ENCODE measurements around the gene CLIP3. TPM values are rescaled to one million over a fixed set of nuclear protein-coding genes. Genes with fewer than 3 reads are reported as not detected.
A peak's percentile ranks its signal among the peaks of the same experiment; 100 is the strongest.

CLIP3 gene
- total and polyA plus RNA-seq, 2 of the 13 experiments (the other 11 are each of a cell fraction or from before 2014, with no cell fraction given): 0.15 to 1.2 TPM

DNA sequence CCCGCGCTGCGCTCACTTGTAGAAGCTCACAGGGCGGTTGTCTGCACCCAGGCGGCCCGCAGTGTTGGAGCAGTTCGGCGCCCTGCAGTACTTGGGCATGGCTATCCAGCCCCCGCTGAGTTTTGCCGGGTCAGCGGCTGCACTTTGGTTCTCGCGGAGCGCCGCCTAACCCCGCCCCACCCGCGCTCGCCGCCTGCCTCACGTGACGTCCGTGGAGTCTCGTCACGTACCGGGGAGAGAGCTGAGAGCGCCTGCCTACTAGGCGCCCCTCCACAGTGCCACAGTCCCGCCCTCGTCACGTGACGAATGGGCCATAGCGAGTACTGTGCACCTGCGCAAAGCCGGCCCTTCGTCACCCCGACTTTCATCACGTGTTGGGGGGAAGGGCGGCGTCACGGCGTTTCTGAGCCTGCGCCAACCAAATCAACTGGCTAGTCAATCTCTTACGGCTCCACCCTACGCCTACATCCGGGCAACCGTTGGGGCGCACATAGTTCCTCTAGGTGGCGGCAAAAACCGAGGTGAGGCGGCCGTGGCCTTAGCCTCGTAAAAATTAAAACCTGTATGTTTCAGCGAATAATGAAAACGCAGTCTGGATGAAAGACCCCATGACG, 21.6 kb upstream of the CLIP3 start, which contains the start of gene THAP8 (continued):
- TF ChIP-seq, protein P1, sequence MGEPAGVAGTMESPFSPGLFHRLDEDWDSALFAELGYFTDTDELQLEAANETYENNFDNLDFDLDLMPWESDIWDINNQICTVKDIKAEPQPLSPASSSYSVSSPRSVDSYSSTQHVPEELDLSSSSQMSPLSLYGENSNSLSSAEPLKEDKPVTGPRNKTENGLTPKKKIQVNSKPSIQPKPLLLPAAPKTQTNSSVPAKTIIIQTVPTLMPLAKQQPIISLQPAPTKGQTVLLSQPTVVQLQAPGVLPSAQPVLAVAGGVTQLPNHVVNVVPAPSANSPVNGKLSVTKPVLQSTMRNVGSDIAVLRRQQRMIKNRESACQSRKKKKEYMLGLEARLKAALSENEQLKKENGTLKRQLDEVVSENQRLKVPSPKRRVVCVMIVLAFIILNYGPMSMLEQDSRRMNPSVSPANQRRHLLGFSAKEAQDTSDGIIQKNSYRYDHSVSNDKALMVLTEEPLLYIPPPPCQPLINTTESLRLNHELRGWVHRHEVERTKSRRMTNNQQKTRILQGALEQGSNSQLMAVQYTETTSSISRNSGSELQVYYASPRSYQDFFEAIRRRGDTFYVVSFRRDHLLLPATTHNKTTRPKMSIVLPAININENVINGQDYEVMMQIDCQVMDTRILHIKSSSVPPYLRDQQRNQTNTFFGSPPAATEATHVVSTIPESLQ (CRISPR knock-in tag; conservative IDR thresholded peaks at IDR 0.05): no peak
- no peak for TF ChIP-seq MLXIP (CRISPR knock-in tag; IDR thresholded peaks at IDR 0.05; ENCODE audit: borderline replicate concordance)
- TF ChIP-seq TCF12 (IDR thresholded peaks at IDR 0.05): no peak
- peak; percentile 72; the same call in 1 of the 2 replicates for TF ChIP-seq TCF12 (CRISPR knock-in tag; IDR thresholded peaks at IDR 0.05)
- TF ChIP-seq CENPT (CRISPR knock-in tag; IDR thresholded peaks at IDR 0.05; ENCODE audit: low read depth): no peak
- peak; percentile 91 for TF ChIP-seq ZNF639 (CRISPR knock-in tag; conservative IDR thresholded peaks at IDR 0.05)
- no peak for TF ChIP-seq ZNF34 (CRISPR knock-in tag; IDR thresholded peaks at IDR 0.05; ENCODE audit: borderline replicate concordance)
- no peak for TF ChIP-seq ZNF558 (CRISPR knock-in tag; IDR thresholded peaks at IDR 0.05; ENCODE audit: borderline replicate concordance)
- TF ChIP-seq, protein P2, sequence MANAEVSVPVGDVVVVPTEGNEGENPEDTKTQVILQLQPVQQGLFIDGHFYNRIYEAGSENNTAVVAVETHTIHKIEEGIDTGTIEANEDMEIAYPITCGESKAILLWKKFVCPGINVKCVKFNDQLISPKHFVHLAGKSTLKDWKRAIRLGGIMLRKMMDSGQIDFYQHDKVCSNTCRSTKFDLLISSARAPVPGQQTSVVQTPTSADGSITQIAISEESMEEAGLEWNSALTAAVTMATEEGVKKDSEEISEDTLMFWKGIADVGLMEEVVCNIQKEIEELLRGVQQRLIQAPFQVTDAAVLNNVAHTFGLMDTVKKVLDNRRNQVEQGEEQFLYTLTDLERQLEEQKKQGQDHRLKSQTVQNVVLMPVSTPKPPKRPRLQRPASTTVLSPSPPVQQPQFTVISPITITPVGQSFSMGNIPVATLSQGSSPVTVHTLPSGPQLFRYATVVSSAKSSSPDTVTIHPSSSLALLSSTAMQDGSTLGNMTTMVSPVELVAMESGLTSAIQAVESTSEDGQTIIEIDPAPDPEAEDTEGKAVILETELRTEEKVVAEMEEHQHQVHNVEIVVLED (CRISPR knock-in tag; IDR thresholded peaks at IDR 0.05; ENCODE audit: borderline replicate concordance): peak; percentile 89
- TF ChIP-seq ZNF546 (CRISPR knock-in tag; conservative IDR thresholded peaks at IDR 0.05): peak; percentile 68; the same call in 1 of the 2 replicates
- no peak; the same call in 1 of the 2 replicates for TF ChIP-seq ZNF816 (CRISPR knock-in tag; IDR thresholded peaks at IDR 0.05; ENCODE audit: borderline replicate concordance)
- TF ChIP-seq, protein P3, sequence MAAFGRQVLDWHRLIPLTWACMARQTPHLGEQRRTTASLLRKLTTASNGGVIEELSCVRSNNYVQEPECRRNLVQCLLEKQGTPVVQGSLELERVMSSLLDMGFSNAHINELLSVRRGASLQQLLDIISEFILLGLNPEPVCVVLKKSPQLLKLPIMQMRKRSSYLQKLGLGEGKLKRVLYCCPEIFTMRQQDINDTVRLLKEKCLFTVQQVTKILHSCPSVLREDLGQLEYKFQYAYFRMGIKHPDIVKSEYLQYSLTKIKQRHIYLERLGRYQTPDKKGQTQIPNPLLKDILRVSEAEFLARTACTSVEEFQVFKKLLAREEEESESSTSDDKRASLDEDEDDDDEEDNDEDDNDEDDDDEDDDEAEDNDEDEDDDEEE (CRISPR knock-in tag; IDR thresholded peaks at IDR 0.05): 0 out of 2 replicates have a peak, but pooled peaks have one; percentile 73
- no peak for TF ChIP-seq RFX1 (IDR thresholded peaks at IDR 0.05)
- TF ChIP-seq TFE3 (CRISPR knock-in tag; IDR thresholded peaks at IDR 0.05): peak; percentile 99
- peak; percentile 59; the same call in 1 of the 2 replicates for TF ChIP-seq ZNF580 (CRISPR knock-in tag; IDR thresholded peaks at IDR 0.05; ENCODE audit: borderline replicate concordance, low read depth)
- no peak; the same call in 1 of the 2 replicates for TF ChIP-seq ZZZ3 (CRISPR knock-in tag; IDR thresholded peaks at IDR 0.05; ENCODE audit: borderline replicate concordance)
- TF ChIP-seq TGIF2 (CRISPR knock-in tag; IDR thresholded peaks at IDR 0.05): no peak

Measured in HepG2 (cell line).